Measurements from ENCODE around the gene TLCD1.

TLCD1 gene

DNA sequence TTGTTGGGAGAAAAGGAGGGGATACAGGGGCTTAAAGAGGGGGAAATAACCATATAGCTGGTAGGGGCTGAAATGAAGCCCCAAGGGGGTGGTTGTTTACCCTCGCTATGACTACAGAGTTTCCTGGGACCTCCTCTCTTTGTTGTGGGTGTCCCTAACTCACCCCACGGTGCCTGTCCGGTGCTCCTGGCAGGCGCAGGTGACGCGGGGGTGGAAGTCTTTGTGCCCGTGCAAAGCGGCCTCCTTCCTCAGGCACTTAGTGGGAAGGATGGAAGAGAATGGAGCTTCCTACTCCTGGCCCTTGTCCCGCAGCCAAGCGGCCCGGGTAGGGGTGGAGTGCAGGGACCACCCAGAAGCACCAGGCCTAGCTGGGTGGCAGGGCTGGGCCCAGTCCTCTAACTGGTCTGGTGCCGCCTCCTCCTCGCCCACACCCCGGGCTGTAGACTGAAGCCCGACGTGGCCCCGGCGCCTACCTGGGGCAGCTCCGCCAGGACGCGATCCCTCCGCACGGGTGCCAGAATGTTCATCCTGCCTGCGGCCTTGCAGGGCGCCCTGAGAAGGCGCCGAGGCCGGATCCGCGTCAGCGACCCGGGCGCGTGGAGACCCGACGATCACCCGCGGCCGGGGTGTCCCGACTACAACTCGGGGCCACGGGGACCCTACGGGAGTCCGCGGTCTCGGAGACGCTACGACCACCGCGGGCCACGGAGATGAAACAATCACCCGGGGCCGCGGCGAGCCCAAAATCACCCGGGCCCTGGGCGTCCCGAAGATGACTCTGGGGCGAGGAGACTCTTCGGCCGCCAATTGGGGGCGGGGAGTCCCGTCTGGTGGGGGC lies 9.1 kb downstream of the TLCD1 start (continued):
- TF ChIP-seq, protein P1, sequence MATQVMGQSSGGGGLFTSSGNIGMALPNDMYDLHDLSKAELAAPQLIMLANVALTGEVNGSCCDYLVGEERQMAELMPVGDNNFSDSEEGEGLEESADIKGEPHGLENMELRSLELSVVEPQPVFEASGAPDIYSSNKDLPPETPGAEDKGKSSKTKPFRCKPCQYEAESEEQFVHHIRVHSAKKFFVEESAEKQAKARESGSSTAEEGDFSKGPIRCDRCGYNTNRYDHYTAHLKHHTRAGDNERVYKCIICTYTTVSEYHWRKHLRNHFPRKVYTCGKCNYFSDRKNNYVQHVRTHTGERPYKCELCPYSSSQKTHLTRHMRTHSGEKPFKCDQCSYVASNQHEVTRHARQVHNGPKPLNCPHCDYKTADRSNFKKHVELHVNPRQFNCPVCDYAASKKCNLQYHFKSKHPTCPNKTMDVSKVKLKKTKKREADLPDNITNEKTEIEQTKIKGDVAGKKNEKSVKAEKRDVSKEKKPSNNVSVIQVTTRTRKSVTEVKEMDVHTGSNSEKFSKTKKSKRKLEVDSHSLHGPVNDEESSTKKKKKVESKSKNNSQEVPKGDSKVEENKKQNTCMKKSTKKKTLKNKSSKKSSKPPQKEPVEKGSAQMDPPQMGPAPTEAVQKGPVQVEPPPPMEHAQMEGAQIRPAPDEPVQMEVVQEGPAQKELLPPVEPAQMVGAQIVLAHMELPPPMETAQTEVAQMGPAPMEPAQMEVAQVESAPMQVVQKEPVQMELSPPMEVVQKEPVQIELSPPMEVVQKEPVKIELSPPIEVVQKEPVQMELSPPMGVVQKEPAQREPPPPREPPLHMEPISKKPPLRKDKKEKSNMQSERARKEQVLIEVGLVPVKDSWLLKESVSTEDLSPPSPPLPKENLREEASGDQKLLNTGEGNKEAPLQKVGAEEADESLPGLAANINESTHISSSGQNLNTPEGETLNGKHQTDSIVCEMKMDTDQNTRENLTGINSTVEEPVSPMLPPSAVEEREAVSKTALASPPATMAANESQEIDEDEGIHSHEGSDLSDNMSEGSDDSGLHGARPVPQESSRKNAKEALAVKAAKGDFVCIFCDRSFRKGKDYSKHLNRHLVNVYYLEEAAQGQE (tag by site-specific recombination; IDR thresholded peaks at IDR 0.05), result 0 out of 2 replicates have a peak, but pooled peaks have one; percentile 8
- TF ChIP-seq ZNF239 (tag by site-specific recombination; IDR thresholded peaks at IDR 0.05) (no peak), HOXA7 (CRISPR knock-in tag; IDR thresholded peaks at IDR 0.05; ENCODE audit: borderline replicate concordance) (no peak), ZEB2 (tag by site-specific recombination; IDR thresholded peaks at IDR 0.05) (peak; percentile 4; the same call in 1 of the 2 replicates), ZFP37 (tag by site-specific recombination; IDR thresholded peaks at IDR 0.05) (peak; percentile 66; the same call in 1 of the 2 replicates), ZNF354C (tag by site-specific recombination; IDR thresholded peaks at IDR 0.05; ENCODE audit: borderline replicate concordance, low read depth) (no peak), BCL11B (tag by site-specific recombination; IDR thresholded peaks at IDR 0.05; ENCODE audit: low read depth) (no peak), IKZF3 (tag by site-specific recombination; IDR thresholded peaks at IDR 0.05) (peak; percentile 39), ZBTB20 (tag by site-specific recombination; IDR thresholded peaks at IDR 0.05) (peak; percentile 78), KLF1 (tag by site-specific recombination; IDR thresholded peaks at IDR 0.05) (peak; percentile 92), ZNF521 (tag by site-specific recombination; IDR thresholded peaks at IDR 0.05) (no peak), ZNF292 (tag by site-specific recombination; IDR thresholded peaks at IDR 0.05; ENCODE audit: borderline replicate concordance, low read depth) (no peak), MYNN (tag by site-specific recombination; IDR thresholded peaks at IDR 0.05; ENCODE audit: borderline replicate concordance) (no peak), ZNF776 (tag by site-specific recombination; IDR thresholded peaks at IDR 0.05; ENCODE audit: borderline replicate concordance) (no peak), ZNF19 (tag by site-specific recombination; IDR thresholded peaks at IDR 0.05; ENCODE audit: low read depth) (no peak), ZNF433 (tag by site-specific recombination; IDR thresholded peaks at IDR 0.05; ENCODE audit: low read depth) (no peak), ZNF23 (tag by site-specific recombination; IDR thresholded peaks at IDR 0.05; ENCODE audit: borderline replicate concordance) (no peak), GLIS2 (tag by site-specific recombination; IDR thresholded peaks at IDR 0.05) (peak; percentile 58), TCF7L2 (IDR thresholded peaks at IDR 0.05; ENCODE audit: borderline replicate concordance, low read depth, low read length) (no peak), BCL11A (tag by site-specific recombination; IDR thresholded peaks at IDR 0.05; ENCODE audit: low read depth) (no peak)
- TF ChIP-seq, protein P2, sequence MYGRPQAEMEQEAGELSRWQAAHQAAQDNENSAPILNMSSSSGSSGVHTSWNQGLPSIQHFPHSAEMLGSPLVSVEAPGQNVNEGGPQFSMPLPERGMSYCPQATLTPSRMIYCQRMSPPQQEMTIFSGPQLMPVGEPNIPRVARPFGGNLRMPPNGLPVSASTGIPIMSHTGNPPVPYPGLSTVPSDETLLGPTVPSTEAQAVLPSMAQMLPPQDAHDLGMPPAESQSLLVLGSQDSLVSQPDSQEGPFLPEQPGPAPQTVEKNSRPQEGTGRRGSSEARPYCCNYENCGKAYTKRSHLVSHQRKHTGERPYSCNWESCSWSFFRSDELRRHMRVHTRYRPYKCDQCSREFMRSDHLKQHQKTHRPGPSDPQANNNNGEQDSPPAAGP (tag by site-specific recombination; IDR thresholded peaks at IDR 0.05), result no peak; the same call in 1 of the 2 replicates
- TF ChIP-seq, protein P3, sequence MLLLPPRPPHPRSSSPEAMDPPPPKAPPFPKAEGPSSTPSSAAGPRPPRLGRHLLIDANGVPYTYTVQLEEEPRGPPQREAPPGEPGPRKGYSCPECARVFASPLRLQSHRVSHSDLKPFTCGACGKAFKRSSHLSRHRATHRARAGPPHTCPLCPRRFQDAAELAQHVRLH (tag by site-specific recombination; IDR thresholded peaks at IDR 0.05), result no peak

DNA sequence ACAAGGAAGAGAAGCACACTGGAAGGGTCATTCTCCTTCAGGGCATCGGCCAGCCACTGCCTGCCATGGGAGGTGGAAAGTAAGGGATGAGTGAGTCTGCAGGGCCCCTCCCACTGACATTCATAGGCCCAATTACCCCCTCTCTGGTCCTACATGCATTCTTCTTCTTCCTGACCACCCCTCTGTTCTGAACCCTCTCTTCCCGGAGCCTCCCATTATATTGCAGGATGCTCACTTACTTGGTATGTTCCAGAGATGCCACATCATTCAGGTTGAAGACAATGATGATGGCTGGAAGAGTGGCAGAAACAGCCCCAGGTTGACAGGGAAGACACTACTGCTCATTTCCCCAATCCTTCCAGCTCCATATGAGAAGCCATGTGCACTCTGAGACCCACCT lies 10.8 kb downstream of the TLCD1 start:
- Histone ChIP-seq H3K36me3 (ENCODE audit: control insufficient read depth in 2 of 2, insufficient read depth in 1 of 2, low read length in 2 of 2) (peaks cover 10 to 42% of the 10 kb centered on the region in 2 experiments; a peak in 2 of 3 replicates), H3K4me3 (ENCODE audit: low read depth, low read length) (no peak overlapping the region), H3K9me3 (ENCODE audit: control insufficient read depth, insufficient read depth, low read depth, low read length) (no peaks in the 10 kb centered on the region), H3K4me1 (ENCODE audit: control insufficient read depth, insufficient read depth, low read length) (peaks cover 15% of the 10 kb centered on the region), H3K27ac (ENCODE audit: extremely low read depth, low read depth, low read length) (no peak overlapping the region)
- TF ChIP-seq ZNF600 (tag by site-specific recombination; IDR thresholded peaks at IDR 0.05), result peak; percentile 32; the same call in 1 of the 2 replicates
- TF ChIP-seq, protein P4, sequence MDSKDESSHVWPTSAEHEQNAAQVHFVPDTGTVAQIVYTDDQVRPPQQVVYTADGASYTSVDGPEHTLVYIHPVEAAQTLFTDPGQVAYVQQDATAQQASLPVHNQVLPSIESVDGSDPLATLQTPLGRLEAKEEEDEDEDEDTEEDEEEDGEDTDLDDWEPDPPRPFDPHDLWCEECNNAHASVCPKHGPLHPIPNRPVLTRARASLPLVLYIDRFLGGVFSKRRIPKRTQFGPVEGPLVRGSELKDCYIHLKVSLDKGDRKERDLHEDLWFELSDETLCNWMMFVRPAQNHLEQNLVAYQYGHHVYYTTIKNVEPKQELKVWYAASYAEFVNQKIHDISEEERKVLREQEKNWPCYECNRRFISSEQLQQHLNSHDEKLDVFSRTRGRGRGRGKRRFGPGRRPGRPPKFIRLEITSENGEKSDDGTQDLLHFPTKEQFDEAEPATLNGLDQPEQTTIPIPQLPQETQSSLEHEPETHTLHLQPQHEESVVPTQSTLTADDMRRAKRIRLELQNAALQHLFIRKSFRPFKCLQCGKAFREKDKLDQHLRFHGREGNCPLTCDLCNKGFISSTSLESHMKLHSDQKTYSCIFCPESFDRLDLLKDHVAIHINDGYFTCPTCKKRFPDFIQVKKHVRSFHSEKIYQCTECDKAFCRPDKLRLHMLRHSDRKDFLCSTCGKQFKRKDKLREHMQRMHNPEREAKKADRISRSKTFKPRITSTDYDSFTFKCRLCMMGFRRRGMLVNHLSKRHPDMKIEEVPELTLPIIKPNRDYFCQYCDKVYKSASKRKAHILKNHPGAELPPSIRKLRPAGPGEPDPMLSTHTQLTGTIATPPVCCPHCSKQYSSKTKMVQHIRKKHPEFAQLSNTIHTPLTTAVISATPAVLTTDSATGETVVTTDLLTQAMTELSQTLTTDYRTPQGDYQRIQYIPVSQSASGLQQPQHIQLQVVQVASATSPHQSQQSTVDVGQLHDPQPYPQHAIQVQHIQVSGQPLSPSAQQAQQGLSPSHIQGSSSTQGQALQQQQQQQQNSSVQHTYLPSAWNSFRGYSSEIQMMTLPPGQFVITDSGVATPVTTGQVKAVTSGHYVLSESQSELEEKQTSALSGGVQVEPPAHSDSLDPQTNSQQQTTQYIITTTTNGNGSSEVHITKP (tag by site-specific recombination; IDR thresholded peaks at IDR 0.05), result peak; percentile 86
- TF ChIP-seq, protein P5, sequence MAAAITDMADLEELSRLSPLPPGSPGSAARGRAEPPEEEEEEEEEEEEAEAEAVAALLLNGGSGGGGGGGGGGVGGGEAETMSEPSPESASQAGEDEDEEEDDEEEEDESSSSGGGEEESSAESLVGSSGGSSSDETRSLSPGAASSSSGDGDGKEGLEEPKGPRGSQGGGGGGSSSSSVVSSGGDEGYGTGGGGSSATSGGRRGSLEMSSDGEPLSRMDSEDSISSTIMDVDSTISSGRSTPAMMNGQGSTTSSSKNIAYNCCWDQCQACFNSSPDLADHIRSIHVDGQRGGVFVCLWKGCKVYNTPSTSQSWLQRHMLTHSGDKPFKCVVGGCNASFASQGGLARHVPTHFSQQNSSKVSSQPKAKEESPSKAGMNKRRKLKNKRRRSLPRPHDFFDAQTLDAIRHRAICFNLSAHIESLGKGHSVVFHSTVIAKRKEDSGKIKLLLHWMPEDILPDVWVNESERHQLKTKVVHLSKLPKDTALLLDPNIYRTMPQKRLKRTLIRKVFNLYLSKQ (tag by site-specific recombination; IDR thresholded peaks at IDR 0.05; ENCODE audit: borderline replicate concordance), result no peak
- ChIA-PET POLR2A (interaction anchor here (1.7 to 3.7 kb wide), 2 partner anchors 12 to 13 kb away, joined by 5 to 38 read pairs; partner anchors contain the start of genes NEK8 and TLCD1), CTCF (interaction anchor here (2.6 kb wide), 1 partner anchor 12 kb away, joined by 16 read pairs; the partner anchor contains the start of gene TLCD1)
